SK-N-MC (cell line): Measurements from ENCODE around the gene RPL10A.

ENCODE experiments used
- DNase-seq: peaks from one replicate; pipeline ENCODE4 v3.0.0-alpha.2; 2011; ENCODE audit warnings: low read depth, low spot score
- H3K27ac ChIP-seq: fragments of 200-600 bp; sonication (generic); 2 replicates; pipeline ENCODE4 v1.5.1; 2016; ENCODE audit warnings: mixed run types
- H3K36me3 ChIP-seq: fragments of 200-600 bp; sonication (generic); 2 replicates; pipeline ENCODE4 v1.6.1; 2017; ENCODE audit warnings: antibody characterized with exemption, low read length, mixed read lengths; ENCODE audit not compliant: insufficient read depth
- H3K4me3 ChIP-seq: fragments of 200-600 bp; sonication (generic); 2 replicates; pipeline ENCODE4 v1.5.1; 2016
- H3K9ac ChIP-seq: fragments of 200-600 bp; sonication (generic); 2 replicates; pipeline ENCODE4 v1.8.0; 2017; ENCODE audit warnings: mixed run types, mixed read lengths; ENCODE audit not compliant: insufficient read length
- H3K9me3 ChIP-seq: fragments of 200-600 bp; sonication (generic); 2 replicates; pipeline ENCODE4 v1.6.1; 2017; ENCODE audit warnings: low read depth, mild to moderate bottlenecking, antibody characterized with exemption, low read length, moderate library complexity, mixed read lengths
- EZH2 ChIP-seq: fragments of 200-600 bp; sonication (generic); IDR thresholded peaks from one replicate; pipeline ENCODE4 v1.6.1; 2017; ENCODE audit warnings: antibody characterized with exemption
- FOXP2 ChIP-seq: optimal IDR thresholded peaks from 2 replicates; pipeline ENCODE3; 2011; ENCODE audit warnings: mild to moderate bottlenecking, moderate library complexity; ENCODE audit not compliant: insufficient read depth; ENCODE audit errors: extremely low read length, control extremely low read depth
- POLR2AphosphoS5 ChIP-seq: IDR thresholded peaks from 2 replicates; pipeline ENCODE4 v1.6.1; 2012; ENCODE audit warnings: mild to moderate bottlenecking, low read depth, low read length, borderline replicate concordance

The RPL10A gene

GRCh38 chr6:35483893-35484645 is 15.9 kb downstream of the RPL10A start:
- DNase-seq, result no peak
- no peak overlapping the region for H3K9ac ChIP-seq
- H3K36me3 ChIP-seq, result no peaks in the 10 kb centered on the region
- no peaks in the 10 kb centered on the region for H3K9me3 ChIP-seq
- H3K4me3 ChIP-seq, result no peak overlapping the region
- no peak overlapping the region for H3K27ac ChIP-seq
- TF ChIP-seq FOXP2 (no peak), POLR2AphosphoS5 (no peak), EZH2 (no peak)

GRCh38 chr6:35484921-35485392 is 16.8 kb downstream of the RPL10A start:
- Histone ChIP-seq H3K27ac (no peak overlapping the region), H3K36me3 (no peaks in the 10 kb centered on the region), H3K9me3 (no peaks in the 10 kb centered on the region), H3K4me3 (no peak overlapping the region), H3K9ac (no peak overlapping the region)
- TF ChIP-seq FOXP2 (no peak), POLR2AphosphoS5 (no peak)
- no peak for DNase-seq

- no peak overlapping the region for H3K27ac ChIP-seq
- TF ChIP-seq EZH2, result no peak
- no peak for TF ChIP-seq FOXP2
- TF ChIP-seq POLR2AphosphoS5, result no peak
- no peak for DNase-seq
- H3K9me3 ChIP-seq, result no peaks in the 10 kb centered on the region
- H3K9ac ChIP-seq, result no peak overlapping the region
- no peaks in the 10 kb centered on the region for H3K36me3 ChIP-seq
- no peak overlapping the region for H3K4me3 ChIP-seq
Observed at GRCh38 chr6:35485402-35485877, 17.2 kb downstream of the RPL10A start.

GRCh38 chr6:35486005-35486925 is 18.1 kb downstream of the RPL10A start:
- TF ChIP-seq FOXP2, result no peak
- no peak for TF ChIP-seq EZH2
- no peak for TF ChIP-seq POLR2AphosphoS5
- no peak for DNase-seq
- H3K4me3 ChIP-seq, result no peak overlapping the region
- H3K36me3 ChIP-seq, result no peaks in the 10 kb centered on the region
- H3K9ac ChIP-seq, result no peak overlapping the region
- H3K27ac ChIP-seq, result no peak overlapping the region
- H3K9me3 ChIP-seq, result no peaks in the 10 kb centered on the region

GRCh38 chr6:35487658-35488516 is 19.7 kb downstream of the RPL10A start:
- H3K27ac ChIP-seq, result no peak overlapping the region; the same call in 1 of the 2 replicates
- no peak for DNase-seq

GRCh38 chr6:35488517-35488862 is 20.3 kb downstream of the RPL10A start:
- TF ChIP-seq POLR2AphosphoS5, result no peak
- TF ChIP-seq EZH2, result no peak
- TF ChIP-seq FOXP2, result no peak
- H3K4me3 ChIP-seq, result no peak overlapping the region
- no peak for DNase-seq
- no peak overlapping the region for H3K27ac ChIP-seq
- H3K9ac ChIP-seq, result no peak overlapping the region
- no peaks in the 10 kb centered on the region for H3K36me3 ChIP-seq
- no peaks in the 10 kb centered on the region for H3K9me3 ChIP-seq

More at GRCh38 chr6:35487658-35488516, 19.7 kb downstream of the RPL10A start:
- TF ChIP-seq FOXP2, result no peak
- TF ChIP-seq EZH2, result no peak
- no peak for TF ChIP-seq POLR2AphosphoS5
- Histone ChIP-seq H3K9me3 (no peaks in the 10 kb centered on the region), H3K4me3 (no peak overlapping the region), H3K9ac (no peak overlapping the region), H3K36me3 (no peaks in the 10 kb centered on the region)

- no peak overlapping the region for H3K27ac ChIP-seq
- H3K36me3 ChIP-seq, result no peaks in the 10 kb centered on the region
- no peak for DNase-seq
- no peak overlapping the region for H3K9ac ChIP-seq
- H3K9me3 ChIP-seq, result no peaks in the 10 kb centered on the region
- TF ChIP-seq EZH2 (no peak), POLR2AphosphoS5 (no peak), FOXP2 (no peak)
- no peak overlapping the region for H3K4me3 ChIP-seq
Observed at GRCh38 chr6:35489066-35489465, 20.9 kb downstream of the RPL10A start.
